NB4 (cell line): ENCODE results near the gene NAA30.

Experiments used
- CTCF ChIP-seq: IDR thresholded peaks from one replicate; pipeline ENCODE4 v1.5.1; 2012; ENCODE audit warnings: low read depth, low read length
- POLR2A ChIP-seq: IDR thresholded peaks from 2 replicates; pipeline ENCODE4 v1.6.1; 2011; ENCODE audit warnings: mild to moderate bottlenecking; ENCODE audit not compliant: insufficient read length; ENCODE audit errors: extremely low read depth

GRCh38 chr14:57388067-57388466 lies 2.3 kb upstream of the NAA30 start:
- TF ChIP-seq CTCF (no peak), POLR2A (no peak)
